Endothelial cell of umbilical vein (primary cell): ENCODE results near the gene MARK3.

ENCODE experiments used
- CTCF ChIP-seq, 2 donors: IDR thresholded peaks; 1 replicate in 1 of 2; 2 replicates in 1 of 2; pipeline ENCODE4 v1.5.1; 2011; ENCODE audit warnings: low read length in 2 of 2, mild to moderate bottlenecking in 2 of 2, moderate library complexity in 2 of 2, control low read depth in 1 of 2, inconsistent platforms in 1 of 2, low read depth in 1 of 2; ENCODE audit not compliant: insufficient read depth in 1 of 2; ENCODE audit errors: extremely low read depth in 1 of 2
- GATA2 ChIP-seq: IDR thresholded peaks from 2 replicates; pipeline ENCODE4 v1.7.0; 2011; ENCODE audit warnings: low read depth, mild to moderate bottlenecking, moderate library complexity, mixed read lengths, low read length; ENCODE audit not compliant: insufficient read length, insufficient read depth
- JUN ChIP-seq: IDR thresholded peaks from 2 replicates; pipeline ENCODE4 v1.6.1; 2011; ENCODE audit warnings: borderline replicate concordance, low read depth; ENCODE audit not compliant: insufficient read length, insufficient read depth
- MAX ChIP-seq: IDR thresholded peaks from 2 replicates; pipeline ENCODE4 v1.6.1; 2011; ENCODE audit not compliant: insufficient read depth, insufficient read length
- MYC ChIP-seq: IDR thresholded peaks from one replicate; pipeline ENCODE4 v1.6.1; 2011; ENCODE audit warnings: mild to moderate bottlenecking, low read depth, low read length
- POLR2A ChIP-seq: IDR thresholded peaks from 2 replicates; pipeline ENCODE4 v1.6.1; 2012; ENCODE audit warnings: low read depth, mild to moderate bottlenecking, control low read depth, low read length
- POLR2AphosphoS5 ChIP-seq: IDR thresholded peaks from 2 replicates; pipeline ENCODE4 v1.6.1; 2012; ENCODE audit warnings: low read depth, mild to moderate bottlenecking, control low read depth, low read length, moderate library complexity; ENCODE audit not compliant: insufficient read depth

GRCh38 chr14:103552846-103553210 is 167.6 kb downstream of the MARK3 start:
- no peak for TF ChIP-seq CTCF (IDR thresholded peaks at IDR 0.05; ENCODE audit: extremely low read depth in 1 of 2, insufficient read depth in 1 of 2, low read depth in 1 of 2, low read length in 2 of 2)
- no peak for TF ChIP-seq POLR2AphosphoS5
- TF ChIP-seq JUN: no peak
- TF ChIP-seq POLR2A: no peak
- TF ChIP-seq GATA2: no peak
- TF ChIP-seq MAX: no peak
- TF ChIP-seq MYC: no peak
